Measurements from ENCODE around the gene PLXNA4.

PLXNA4 gene

GRCh38 chr7:132160611-132161532 lies 415.4 kb downstream of the PLXNA4 start:
- FAIRE-seq (no peak), DNase-seq (ENCODE audit: insufficient read length, low spot score) (no peak)
- TF ChIP-seq SPI1 (IDR thresholded peaks at IDR 0.05; ENCODE audit: low read depth, low read length) (no peak), TAF1 (IDR thresholded peaks at IDR 0.05; ENCODE audit: low read depth, low read length) (no peak), POLR2A (IDR thresholded peaks at IDR 0.05; ENCODE audit: low read depth, low read length) (no peak), POLR2AphosphoS5 (IDR thresholded peaks at IDR 0.05; ENCODE audit: low read depth, low read length) (no peak), PAX5 (IDR thresholded peaks at IDR 0.05; ENCODE audit: insufficient read depth, low read length, severe bottlenecking) (no peak)

GRCh38 chr7:132158841-132159240 lies 417.4 kb downstream of the PLXNA4 start:
- DNase-seq (ENCODE audit: insufficient read length, low spot score) (no peak), FAIRE-seq (no peak)
- TF ChIP-seq SPI1 (IDR thresholded peaks at IDR 0.05; ENCODE audit: low read depth, low read length) (no peak), TAF1 (IDR thresholded peaks at IDR 0.05; ENCODE audit: low read depth, low read length) (no peak), POU2F2 (IDR thresholded peaks at IDR 0.05; ENCODE audit: low read depth, low read length) (no peak), POLR2A (IDR thresholded peaks at IDR 0.05; ENCODE audit: low read depth, low read length) (no peak), POLR2AphosphoS5 (IDR thresholded peaks at IDR 0.05; ENCODE audit: low read depth, low read length) (no peak), PAX5 (IDR thresholded peaks at IDR 0.05; ENCODE audit: insufficient read depth, low read length, severe bottlenecking) (no peak)

- TF ChIP-seq SPI1 (IDR thresholded peaks at IDR 0.05; ENCODE audit: low read depth, low read length), result no peak
- TF ChIP-seq PAX5 (IDR thresholded peaks at IDR 0.05; ENCODE audit: insufficient read depth, low read length, severe bottlenecking), result no peak
- no peak for TF ChIP-seq POLR2A (IDR thresholded peaks at IDR 0.05; ENCODE audit: low read depth, low read length)
- TF ChIP-seq POLR2AphosphoS5 (IDR thresholded peaks at IDR 0.05; ENCODE audit: low read depth, low read length), result no peak
- TF ChIP-seq TAF1 (IDR thresholded peaks at IDR 0.05; ENCODE audit: low read depth, low read length), result no peak
- TF ChIP-seq POU2F2 (IDR thresholded peaks at IDR 0.05; ENCODE audit: low read depth, low read length), result no peak
- no peak for FAIRE-seq
- DNase-seq (ENCODE audit: insufficient read length, low spot score), result no peak
These were observed 418.1 kb downstream of the PLXNA4 start for GRCh38 chr7:132158166-132158565.

GRCh38 chr7:132155715-132156114 lies 420.6 kb downstream of the PLXNA4 start:
- no peak for TF ChIP-seq SPI1 (IDR thresholded peaks at IDR 0.05; ENCODE audit: low read depth, low read length)
- no peak for TF ChIP-seq POLR2A (IDR thresholded peaks at IDR 0.05; ENCODE audit: low read depth, low read length)
- no peak for TF ChIP-seq PAX5 (IDR thresholded peaks at IDR 0.05; ENCODE audit: insufficient read depth, low read length, severe bottlenecking)
- TF ChIP-seq POLR2AphosphoS5 (IDR thresholded peaks at IDR 0.05; ENCODE audit: low read depth, low read length), result no peak
- no peak for TF ChIP-seq POU2F2 (IDR thresholded peaks at IDR 0.05; ENCODE audit: low read depth, low read length)
- TF ChIP-seq TAF1 (IDR thresholded peaks at IDR 0.05; ENCODE audit: low read depth, low read length), result no peak
- no peak for DNase-seq (ENCODE audit: insufficient read length, low spot score)
- no peak for FAIRE-seq

GRCh38 chr7:132154695-132155471 lies 421.4 kb downstream of the PLXNA4 start:
- DNase-seq (ENCODE audit: insufficient read length, low spot score) (no peak), FAIRE-seq (no peak)
- TF ChIP-seq PAX5 (IDR thresholded peaks at IDR 0.05; ENCODE audit: insufficient read depth, low read length, severe bottlenecking), result no peak
- TF ChIP-seq POLR2AphosphoS5 (IDR thresholded peaks at IDR 0.05; ENCODE audit: low read depth, low read length), result no peak
- TF ChIP-seq POLR2A (IDR thresholded peaks at IDR 0.05; ENCODE audit: low read depth, low read length), result no peak
- no peak for TF ChIP-seq TAF1 (IDR thresholded peaks at IDR 0.05; ENCODE audit: low read depth, low read length)
- no peak for TF ChIP-seq SPI1 (IDR thresholded peaks at IDR 0.05; ENCODE audit: low read depth, low read length)
- TF ChIP-seq POU2F2 (IDR thresholded peaks at IDR 0.05; ENCODE audit: low read depth, low read length), result no peak

- TF ChIP-seq POLR2AphosphoS5 (IDR thresholded peaks at IDR 0.05; ENCODE audit: low read depth, low read length) (no peak), PAX5 (IDR thresholded peaks at IDR 0.05; ENCODE audit: insufficient read depth, low read length, severe bottlenecking) (no peak), SPI1 (IDR thresholded peaks at IDR 0.05; ENCODE audit: low read depth, low read length) (no peak), TAF1 (IDR thresholded peaks at IDR 0.05; ENCODE audit: low read depth, low read length) (no peak), POU2F2 (IDR thresholded peaks at IDR 0.05; ENCODE audit: low read depth, low read length) (no peak), POLR2A (IDR thresholded peaks at IDR 0.05; ENCODE audit: low read depth, low read length) (no peak)
- no peak for DNase-seq (ENCODE audit: insufficient read length, low spot score)
- no peak for FAIRE-seq
These were observed 422.0 kb downstream of the PLXNA4 start for GRCh38 chr7:132154248-132154647.

GRCh38 chr7:132152131-132152889 lies 424.0 kb downstream of the PLXNA4 start:
- no peak for DNase-seq (ENCODE audit: insufficient read length, low spot score)
- no peak for FAIRE-seq
- no peak for TF ChIP-seq TAF1 (IDR thresholded peaks at IDR 0.05; ENCODE audit: low read depth, low read length)
- TF ChIP-seq POLR2AphosphoS5 (IDR thresholded peaks at IDR 0.05; ENCODE audit: low read depth, low read length), result no peak
- no peak for TF ChIP-seq POU2F2 (IDR thresholded peaks at IDR 0.05; ENCODE audit: low read depth, low read length)
- no peak for TF ChIP-seq PAX5 (IDR thresholded peaks at IDR 0.05; ENCODE audit: insufficient read depth, low read length, severe bottlenecking)

GRCh38 chr7:132150711-132151110 lies 425.6 kb downstream of the PLXNA4 start:
- DNase-seq (ENCODE audit: insufficient read length, low spot score) (no peak), FAIRE-seq (no peak)
- TF ChIP-seq PAX5 (IDR thresholded peaks at IDR 0.05; ENCODE audit: insufficient read depth, low read length, severe bottlenecking) (no peak), TAF1 (IDR thresholded peaks at IDR 0.05; ENCODE audit: low read depth, low read length) (no peak), POLR2A (IDR thresholded peaks at IDR 0.05; ENCODE audit: low read depth, low read length) (no peak), POU2F2 (IDR thresholded peaks at IDR 0.05; ENCODE audit: low read depth, low read length) (no peak), SPI1 (IDR thresholded peaks at IDR 0.05; ENCODE audit: low read depth, low read length) (no peak), POLR2AphosphoS5 (IDR thresholded peaks at IDR 0.05; ENCODE audit: low read depth, low read length) (no peak)
